NCI-H2171 (cell line): Measurements from ENCODE around the gene ABHD17C.
A peak's percentile ranks its signal among the peaks of the same experiment; 100 is the strongest.
"Not testable (repeated sequence)": the region's sequence is repeated elsewhere in the genome, so short reads cannot be mapped to it uniquely, and the experiment has no call there.

Source experiments
- DNase-seq: peaks from one replicate; lab custom pipeline; 2025; lab: John Stamatoyannopoulos, UW

The ABHD17C gene

GRCh38 chr15:80695099-80695910, at the start of gene ABHD17C:
ABHD17C (plus strand) TSS chr15:80695310; CDS start chr15:80695430, 120 bp downstream.
- peak; percentile 44 for DNase-seq

- DNase-seq, result no peak
Measured at GRCh38 chr15:80645494-80646065, 49.5 kb upstream of the ABHD17C start.

- DNase-seq, result not testable (repeated sequence)
Measured at GRCh38 chr15:80647424-80647823, 47.7 kb upstream of the ABHD17C start.

GRCh38 chr15:80654299-80654698, 40.8 kb upstream of the ABHD17C start:
- no peak for DNase-seq

GRCh38 chr15:80659375-80659774, 35.7 kb upstream of the ABHD17C start:
- no peak for DNase-seq

- DNase-seq, result no peak
Measured at GRCh38 chr15:80660119-80660518, 35.0 kb upstream of the ABHD17C start.

- DNase-seq, result no peak
Measured at GRCh38 chr15:80662129-80662528, 33.0 kb upstream of the ABHD17C start.

GRCh38 chr15:80662757-80663553, 32.2 kb upstream of the ABHD17C start:
- DNase-seq, result no peak

GRCh38 chr15:80665151-80665550, 30.0 kb upstream of the ABHD17C start:
- DNase-seq, result no peak

- no peak for DNase-seq
Measured at GRCh38 chr15:80667936-80668335, 27.2 kb upstream of the ABHD17C start.

- no peak for DNase-seq
Measured at GRCh38 chr15:80668546-80669236, 26.4 kb upstream of the ABHD17C start.

GRCh38 chr15:80669663-80670273, 25.3 kb upstream of the ABHD17C start:
- no peak for DNase-seq

GRCh38 chr15:80673561-80674244, 21.4 kb upstream of the ABHD17C start:
- no peak for DNase-seq

- no peak for DNase-seq
Measured at GRCh38 chr15:80674245-80674614, 20.9 kb upstream of the ABHD17C start.

GRCh38 chr15:80677041-80677440, 18.1 kb upstream of the ABHD17C start:
- no peak for DNase-seq

GRCh38 chr15:80679167-80679803, 15.8 kb upstream of the ABHD17C start:
- no peak for DNase-seq

- no peak for DNase-seq
Measured at GRCh38 chr15:80679804-80680175, 15.3 kb upstream of the ABHD17C start.

- DNase-seq, result no peak
Measured at GRCh38 chr15:80682201-80682600, 12.9 kb upstream of the ABHD17C start.

GRCh38 chr15:80684697-80685096, 10.4 kb upstream of the ABHD17C start:
- no peak for DNase-seq

- DNase-seq, result no peak
Measured at GRCh38 chr15:80685628-80686027, 9.5 kb upstream of the ABHD17C start.

GRCh38 chr15:80689294-80689693, 5.8 kb upstream of the ABHD17C start:
- no peak for DNase-seq
